AG04449 (cell line): ENCODE measurements around the gene MLLT1.

Experiments
- CTCF ChIA-PET: fragments of 350-600 bp; formaldehyde crosslinking; extraction: SDS; loops from one replicate; lab custom pipeline; 2021; ENCODE audit warnings: antibody characterized with exemption; lab: Yijun Ruan, JAX
- POLR2A ChIA-PET: fragments of 400-600, 350-600 bp; formaldehyde crosslinking; extraction: SDS; loops from one replicate; lab custom pipeline; 2020; ENCODE audit warnings: antibody characterized with exemption, inconsistent platforms; lab: Yijun Ruan, JAX
- DNase-seq: peaks from one replicate; pipeline ENCODE4 v3.0.0-alpha.2; 2010; ENCODE audit warnings: low read depth, low spot score
- H3K4me3 ChIP-seq: 2 replicates; pipeline ENCODE4 v1.5.1; 2011; ENCODE audit warnings: low read depth, mild to moderate bottlenecking, control low read depth, low read length
- TF ChIP-seq, protein P1 (sequence below): IDR thresholded peaks from one replicate; pipeline ENCODE4 v1.5.1; 2011; ENCODE audit warnings: mild to moderate bottlenecking, moderate library complexity, low read length, control low read depth, inconsistent platforms; ENCODE audit not compliant: insufficient read depth; ENCODE audit errors: missing control alignments

MLLT1 gene

DNA sequence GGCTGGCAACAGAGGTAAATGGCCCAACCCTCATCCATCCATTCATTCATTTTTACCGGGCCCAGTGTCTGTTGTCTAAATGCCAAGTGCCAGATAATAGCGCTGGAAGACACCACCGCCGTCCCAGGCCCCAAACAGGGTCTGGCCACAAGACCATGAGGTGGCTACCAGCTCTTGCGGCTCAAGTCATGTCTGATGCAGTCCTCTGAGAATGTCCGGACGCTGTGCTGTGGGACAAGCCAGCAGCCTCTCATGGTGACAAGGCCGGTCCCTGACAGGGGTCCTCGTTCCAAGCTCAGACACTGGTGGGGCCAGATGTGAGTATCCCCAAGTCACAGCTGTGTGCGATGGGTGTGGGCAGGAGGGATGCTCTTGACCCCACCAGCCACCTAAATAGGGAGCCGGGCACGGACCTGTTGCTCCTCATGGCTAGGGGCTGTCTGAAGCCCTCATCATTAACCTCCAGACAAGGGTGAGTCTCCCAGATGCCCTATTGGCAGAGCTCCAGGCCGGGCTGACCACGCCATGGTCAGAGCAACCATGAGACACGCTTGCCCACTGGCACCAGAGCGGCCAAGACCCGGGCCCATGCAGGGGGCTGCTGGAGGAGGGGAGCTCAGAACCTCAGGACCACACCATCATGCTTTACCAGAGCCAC lies 58.4 kb downstream of the MLLT1 start:
- no peak overlapping the region for H3K4me3 ChIP-seq
- TF ChIP-seq, protein P1, sequence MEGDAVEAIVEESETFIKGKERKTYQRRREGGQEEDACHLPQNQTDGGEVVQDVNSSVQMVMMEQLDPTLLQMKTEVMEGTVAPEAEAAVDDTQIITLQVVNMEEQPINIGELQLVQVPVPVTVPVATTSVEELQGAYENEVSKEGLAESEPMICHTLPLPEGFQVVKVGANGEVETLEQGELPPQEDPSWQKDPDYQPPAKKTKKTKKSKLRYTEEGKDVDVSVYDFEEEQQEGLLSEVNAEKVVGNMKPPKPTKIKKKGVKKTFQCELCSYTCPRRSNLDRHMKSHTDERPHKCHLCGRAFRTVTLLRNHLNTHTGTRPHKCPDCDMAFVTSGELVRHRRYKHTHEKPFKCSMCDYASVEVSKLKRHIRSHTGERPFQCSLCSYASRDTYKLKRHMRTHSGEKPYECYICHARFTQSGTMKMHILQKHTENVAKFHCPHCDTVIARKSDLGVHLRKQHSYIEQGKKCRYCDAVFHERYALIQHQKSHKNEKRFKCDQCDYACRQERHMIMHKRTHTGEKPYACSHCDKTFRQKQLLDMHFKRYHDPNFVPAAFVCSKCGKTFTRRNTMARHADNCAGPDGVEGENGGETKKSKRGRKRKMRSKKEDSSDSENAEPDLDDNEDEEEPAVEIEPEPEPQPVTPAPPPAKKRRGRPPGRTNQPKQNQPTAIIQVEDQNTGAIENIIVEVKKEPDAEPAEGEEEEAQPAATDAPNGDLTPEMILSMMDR, result no peak
- POLR2A ChIA-PET, result no interaction called here
- CTCF ChIA-PET, result interaction anchor here (1.2 to 8.5 kb wide), 4 partner anchors 10 to 132 kb away, joined by 3 to 179 read pairs (median 68); no protein-coding TSS in a partner anchor
- no peak for DNase-seq

DNA sequence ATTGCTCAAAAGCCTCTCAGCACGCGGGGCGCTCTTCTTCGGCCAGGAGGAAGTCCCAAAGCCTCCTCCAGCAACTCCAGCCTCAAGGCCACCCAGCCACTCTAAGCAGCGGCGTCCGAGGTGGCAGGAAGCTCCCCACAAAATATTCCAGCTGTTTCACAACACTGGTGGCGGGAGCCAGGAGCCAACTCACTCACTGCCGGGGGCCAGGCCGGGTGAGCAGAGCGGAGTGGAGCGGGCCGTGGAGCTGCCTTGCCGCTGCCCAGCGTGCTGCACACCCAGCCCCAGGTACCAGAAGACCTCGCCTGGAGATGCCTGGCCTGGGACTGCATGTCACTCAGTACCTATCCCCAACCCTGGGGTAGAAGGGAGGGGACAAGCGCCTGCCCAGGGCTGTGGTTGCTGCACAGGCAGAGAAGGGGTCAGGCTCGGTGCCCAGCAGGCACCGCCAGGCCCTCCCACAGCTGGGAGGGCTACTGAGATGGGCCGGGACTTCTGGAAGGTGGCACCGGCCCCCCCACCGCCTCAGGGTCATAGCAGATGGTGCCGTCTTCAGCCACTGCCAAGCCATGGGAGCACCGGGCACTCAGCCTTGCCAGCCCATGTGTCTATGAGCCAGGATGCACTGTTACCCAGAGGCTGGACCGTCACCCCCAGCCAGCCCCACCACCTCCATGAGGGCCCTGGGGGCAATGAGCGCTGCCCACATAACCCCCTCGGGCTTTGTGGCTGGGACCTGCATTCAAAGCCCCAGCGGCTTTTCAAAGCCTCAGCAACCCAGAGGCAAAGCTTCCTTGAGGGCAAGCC lies 59.2 kb downstream of the MLLT1 start:
- POLR2A ChIA-PET, result no interaction called here
- CTCF ChIA-PET, result interaction anchor here (1.0 to 8.5 kb wide), 5 partner anchors 11 to 133 kb away, joined by 3 to 179 read pairs (median 6); no protein-coding TSS in a partner anchor
- TF ChIP-seq, protein P1, result no peak
- H3K4me3 ChIP-seq, result no peak overlapping the region
- no peak for DNase-seq

DNA sequence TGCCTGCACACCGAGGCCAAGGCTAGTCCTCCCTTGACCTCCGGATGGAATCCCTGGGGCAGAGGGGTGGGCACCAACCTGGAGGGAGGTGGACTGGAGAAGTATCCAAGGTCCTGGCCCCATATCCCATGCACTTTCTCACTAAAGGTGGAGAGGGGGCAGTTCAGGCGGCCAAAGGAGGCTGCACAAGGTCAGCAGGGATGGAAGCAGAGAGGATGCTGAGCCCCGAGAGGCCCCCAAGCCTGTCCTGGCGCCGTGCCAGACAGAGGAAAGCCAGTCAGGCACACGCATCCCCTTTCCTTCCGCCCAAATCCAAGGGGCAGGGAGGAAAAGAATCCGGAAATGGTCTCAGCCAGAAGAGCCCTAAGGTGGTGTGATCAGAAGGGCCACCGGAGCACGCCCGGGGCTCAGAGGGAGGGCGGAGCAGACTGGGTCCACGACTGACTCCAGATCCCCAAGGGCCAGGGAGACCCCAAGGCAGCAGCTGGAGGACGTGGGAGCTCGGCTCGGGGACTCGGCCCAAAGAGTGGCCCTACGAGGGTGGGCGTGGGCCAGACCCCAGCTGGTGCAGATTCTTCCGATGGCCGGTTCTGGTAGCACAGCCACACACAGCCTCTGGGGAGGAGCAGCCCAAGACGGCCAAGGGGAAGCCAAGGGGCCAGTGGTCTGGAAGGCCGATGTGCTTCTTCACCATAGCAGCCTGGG lies 60.0 kb downstream of the MLLT1 start:
- ChIA-PET CTCF (interaction anchor here (1.0 to 8.5 kb wide), 14 partner anchors 11 to 154 kb away, joined by 3 to 179 read pairs (median 8); no protein-coding TSS in a partner anchor), POLR2A (no interaction called here)
- TF ChIP-seq, protein P1, result no peak
- DNase-seq, result no peak
- H3K4me3 ChIP-seq, result no peak overlapping the region

DNA sequence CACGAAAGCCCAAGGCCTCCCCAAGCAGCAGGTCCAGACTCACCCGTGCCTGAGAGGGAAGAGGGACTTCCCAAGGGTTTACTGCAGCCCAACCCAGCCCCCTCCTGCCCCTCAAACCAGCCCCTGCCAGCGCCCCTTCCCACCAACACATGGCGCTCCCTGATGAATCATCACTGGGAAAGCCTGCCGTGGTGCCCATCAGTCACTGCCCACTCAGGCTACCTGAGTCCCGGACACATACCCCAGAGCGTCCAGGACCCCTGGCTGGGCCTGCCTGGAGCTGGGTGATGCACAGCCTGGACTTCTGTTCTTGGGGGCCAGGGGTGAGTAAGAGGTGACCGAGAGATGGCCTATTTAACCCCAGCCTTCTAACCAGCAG lies 60.6 kb downstream of the MLLT1 start:
- TF ChIP-seq, protein P1, result no peak
- POLR2A ChIA-PET, result no interaction called here
- H3K4me3 ChIP-seq, result no peak overlapping the region
- CTCF ChIA-PET, result interaction anchor here (0.6 to 8.5 kb wide), 55 partner anchors 11 to 645 kb away, joined by 3 to 179 read pairs (median 6); partner anchors contain the start of genes ALKBH7 and CLPP
- DNase-seq, result no peak

DNA sequence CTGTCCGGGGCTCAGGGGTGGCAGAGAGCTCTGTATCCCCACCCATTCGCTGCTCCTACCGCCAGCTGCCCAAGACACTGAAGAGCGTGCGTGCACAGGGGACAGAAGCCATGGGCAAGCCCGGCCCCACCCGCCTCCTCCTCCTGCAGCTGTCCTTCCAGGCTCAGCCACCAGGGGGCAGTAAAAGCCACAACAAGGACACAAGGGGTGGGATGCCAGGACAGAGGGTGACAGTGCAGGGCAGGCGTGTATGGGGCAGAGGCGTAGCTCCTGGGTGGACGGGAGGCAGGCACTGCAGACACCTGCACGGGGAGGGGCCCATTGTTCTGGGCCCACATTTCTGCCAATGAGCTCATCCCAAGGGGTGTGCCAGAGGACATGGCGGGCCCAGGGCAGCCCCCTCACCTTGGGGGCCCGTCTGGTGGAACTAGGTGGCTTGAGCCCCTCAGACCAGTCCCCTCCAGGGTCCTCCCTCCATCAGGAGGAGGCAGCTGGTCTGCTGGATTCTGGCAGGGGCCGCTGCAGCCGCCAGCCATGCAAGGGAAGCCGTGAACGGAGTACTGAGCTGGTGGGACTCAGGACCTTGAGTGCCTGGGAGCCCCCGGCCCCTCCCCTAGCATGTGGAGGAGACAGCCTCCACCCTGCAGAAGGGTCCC lies 61.2 kb downstream of the MLLT1 start:
- no peak overlapping the region for H3K4me3 ChIP-seq
- DNase-seq, result no peak
- TF ChIP-seq, protein P1, result peak; percentile 97
- POLR2A ChIA-PET, result interaction anchor here (0.6 kb wide), 1 partner anchor 120 kb away, joined by 3 read pairs; no protein-coding TSS in a partner anchor
- CTCF ChIA-PET, result interaction anchor here (0.6 to 8.5 kb wide), 63 partner anchors 10 to 645 kb away, joined by 3 to 179 read pairs (median 5); partner anchors contain the start of genes ALKBH7 and CLPP
